Activated CD8-positive, alpha-beta T cell treated with anti-CD3 and anti-CD28 coated beads for 36 hours (primary cell): ENCODE results near the gene CCDC180. TPM values are rescaled to one million over a fixed set of nuclear protein-coding genes. Genes with fewer than 3 reads are reported as not detected.

Experiments
- ATAC-seq: fragments of 200-7000 bp; cut with Tn5 transposase; one replicate; pipeline ENCODE4 v1.10.0; 2021; ENCODE audit warnings: mild to moderate bottlenecking, moderate library complexity
- CTCF ChIA-PET: fragments of 350-600 bp; sonication (Branson Sonifier 250); formaldehyde crosslinking; loops from one replicate; lab custom pipeline; 2021; ENCODE audit warnings: antibody characterized with exemption; lab: Charles Lee
- POLR2A ChIA-PET: fragments of 350-600 bp; sonication (Branson Sonifier 250); formaldehyde crosslinking; loops from one replicate; lab custom pipeline; 2021; ENCODE audit warnings: antibody characterized with exemption; lab: Charles Lee
- DNase-seq: peaks from one replicate; pipeline ENCODE4 v3.0.0-alpha.2; 2020
- H3K27ac Mint-ChIP-seq: one replicate; pipeline ENCODE4 v1.8.0; 2021; ENCODE audit warnings: mild to moderate bottlenecking, mixed read lengths
- H3K27me3 Mint-ChIP-seq: one replicate; pipeline ENCODE4 v1.8.0; 2021; ENCODE audit warnings: mixed read lengths
- H3K36me3 Mint-ChIP-seq: one replicate; pipeline ENCODE4 v1.8.0; 2021; ENCODE audit warnings: low read depth, mixed read lengths
- H3K4me1 Mint-ChIP-seq: one replicate; pipeline ENCODE4 v1.8.0; 2021; ENCODE audit warnings: low read depth, mixed read lengths
- H3K4me3 Mint-ChIP-seq: one replicate; pipeline ENCODE4 v1.8.0; 2021; ENCODE audit warnings: mild to moderate bottlenecking, moderate library complexity, mixed read lengths
- H3K9me3 Mint-ChIP-seq: one replicate; pipeline ENCODE4 v1.8.0; 2021; ENCODE audit warnings: mixed read lengths
- CTCF ChIP-seq: fragments of 200-600 bp; IDR thresholded peaks from one replicate; pipeline ENCODE4 v1.8.0; 2022; ENCODE audit warnings: antibody characterized with exemption, mild to moderate bottlenecking
- intact Hi-C: fragments of 100-400 bp; cut with micrococcal nuclease; formaldehyde crosslinking; loops from one replicate; pipeline ENCODE4 v1.10.0; 2022
- total RNA-seq, 2 experiments: library from RNA; stranded (reverse); gene quantifications; one replicate each; pipeline ENCODE4 v1.2.3, GENCODE V29; 2021

Gene CCDC180
- total RNA-seq, 2 experiments from 2014 or later = 1.5 to 3.2 TPM

DNA sequence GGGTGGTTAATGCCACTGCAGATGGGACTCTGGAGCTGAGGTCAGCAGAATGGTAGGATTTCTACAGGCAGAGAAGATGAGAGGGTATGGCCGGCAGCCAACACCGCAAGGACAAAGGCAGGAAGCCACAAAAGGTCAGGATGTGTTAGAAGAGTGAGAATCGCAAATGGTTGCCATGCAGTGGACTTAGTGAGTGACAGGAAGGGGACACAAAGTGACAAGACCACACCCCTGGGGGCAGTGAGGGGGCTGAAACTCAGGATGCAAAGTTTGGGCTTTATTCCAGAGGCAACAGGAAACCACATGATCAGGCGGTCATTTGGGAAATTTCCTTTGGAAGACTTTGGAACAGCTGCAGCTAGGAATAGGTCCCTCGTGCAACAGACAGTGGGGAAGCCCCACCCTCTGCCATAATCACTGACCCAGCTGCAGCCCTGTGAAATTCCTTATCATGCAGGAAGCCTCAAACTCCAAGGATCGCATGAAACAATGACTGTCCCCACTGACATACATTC, 14.2 kb upstream of the CCDC180 start:
- intact Hi-C loops = no loop called here
- no peak for DNase-seq
- no peak for TF ChIP-seq CTCF
- Mint-ChIP-seq H3K4me3 (no peak overlapping the region), H3K9me3 (peaks cover 7% of the 10 kb centered on the region), H3K27me3 (no peaks in the 10 kb centered on the region), H3K4me1 (no peaks in the 10 kb centered on the region), H3K27ac (no peak overlapping the region), H3K36me3 (peaks cover 35% of the 10 kb centered on the region)
- POLR2A ChIA-PET = no interaction called here
- CTCF ChIA-PET = no interaction called here
- ATAC-seq = no peak

DNA sequence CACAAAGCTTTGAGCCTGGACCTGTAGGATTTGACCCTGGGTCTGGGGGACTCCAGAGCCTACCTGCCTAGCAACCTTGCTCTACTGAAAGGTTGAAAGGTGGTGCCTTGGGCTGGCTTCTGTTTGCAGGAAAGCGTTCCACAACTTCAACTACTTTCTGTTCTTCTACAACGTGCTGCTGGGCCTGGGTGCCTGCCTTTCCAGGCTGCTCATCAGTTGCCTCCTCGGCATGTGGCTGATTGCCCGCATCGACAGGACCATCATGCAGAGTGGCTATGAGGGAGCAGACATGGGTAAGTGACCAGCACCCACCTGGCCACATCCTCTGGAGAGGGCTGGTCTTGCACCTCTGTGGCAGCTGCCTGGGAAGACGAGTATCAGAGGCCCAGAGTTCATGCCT, 13.6 kb upstream of the CCDC180 start:
- Mint-ChIP-seq H3K4me3 (no peak overlapping the region), H3K4me1 (no peaks in the 10 kb centered on the region), H3K27me3 (no peaks in the 10 kb centered on the region), H3K9me3 (peaks cover 10% of the 10 kb centered on the region), H3K36me3 (peaks cover 32% of the 10 kb centered on the region), H3K27ac (no peak overlapping the region)
- POLR2A ChIA-PET = interaction anchor here (0.8 kb wide), 1 partner anchor 9 kb away, joined by 3 read pairs; no protein-coding TSS in a partner anchor
- CTCF ChIA-PET = no interaction called here
- TF ChIP-seq CTCF = no peak
- DNase-seq (no peak), ATAC-seq (no peak)
- intact Hi-C loops = no loop called here

DNA sequence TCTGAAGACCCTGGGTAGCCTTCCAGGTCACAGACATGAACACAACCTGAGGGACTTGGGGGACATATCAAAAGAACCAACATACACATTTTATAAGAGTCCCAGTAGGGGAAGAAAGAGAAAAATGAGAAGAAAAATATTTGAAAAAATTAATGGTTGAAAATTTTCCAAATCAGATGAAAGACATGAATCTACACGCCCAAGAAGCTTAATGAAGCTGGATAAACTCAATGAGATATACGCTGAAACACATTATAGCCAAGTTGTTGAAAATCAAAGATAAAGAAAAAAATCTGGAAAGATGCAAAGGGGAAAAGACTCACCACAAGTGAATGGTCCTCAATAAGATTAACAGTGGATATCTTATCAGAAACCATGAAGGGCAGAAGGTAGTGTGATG, 9.6 kb upstream of the CCDC180 start:
- ChIA-PET POLR2A (no interaction called here), CTCF (no interaction called here)
- ATAC-seq (no peak), DNase-seq (no peak)
- peaks cover 16% of the 10 kb centered on the region for H3K9me3 Mint-ChIP-seq
- H3K4me1 Mint-ChIP-seq = peaks cover 5% of the 10 kb centered on the region
- intact Hi-C loops = no loop called here
- H3K27ac Mint-ChIP-seq = no peak overlapping the region
- H3K36me3 Mint-ChIP-seq = peaks cover 20% of the 10 kb centered on the region
- H3K27me3 Mint-ChIP-seq = no peaks in the 10 kb centered on the region
- no peak for TF ChIP-seq CTCF
- H3K4me3 Mint-ChIP-seq = no peak overlapping the region

- no peak for TF ChIP-seq CTCF
- intact Hi-C loops = no loop called here
- Mint-ChIP-seq H3K27me3 (no peaks in the 10 kb centered on the region), H3K36me3 (peaks cover 13% of the 10 kb centered on the region), H3K4me1 (peaks cover 5% of the 10 kb centered on the region), H3K9me3 (peaks cover 19% of the 10 kb centered on the region), H3K27ac (no peak overlapping the region), H3K4me3 (no peak overlapping the region)
- ChIA-PET CTCF (no interaction called here), POLR2A (no interaction called here)
- ATAC-seq (no peak), DNase-seq (no peak)
These were observed 7.5 kb upstream of the CCDC180 start for GRCh38 chr9:97299809-97300414.

- Mint-ChIP-seq H3K27me3 (no peaks in the 10 kb centered on the region), H3K4me1 (peaks cover 5% of the 10 kb centered on the region), H3K4me3 (no peak overlapping the region), H3K9me3 (peaks cover 19% of the 10 kb centered on the region), H3K27ac (no peak overlapping the region), H3K36me3 (peaks cover 8% of the 10 kb centered on the region)
- no peak for ATAC-seq
- intact Hi-C loops = no loop called here
- no peak for TF ChIP-seq CTCF
- DNase-seq = no peak
- ChIA-PET POLR2A (interaction anchor here (1.8 kb wide), 1 partner anchor 13 kb away, joined by 3 read pairs; no protein-coding TSS in a partner anchor), CTCF (interaction anchor here (1.5 kb wide), 1 partner anchor 22 kb away, joined by 3 read pairs; no protein-coding TSS in a partner anchor)
These were observed 6.9 kb upstream of the CCDC180 start for GRCh38 chr9:97300586-97300985.
